GM23338 (cell line): ENCODE results near the gene TSEN2. TPM values are rescaled to one million over a fixed set of nuclear protein-coding genes. Genes with fewer than 3 reads are reported as not detected.

Experiments
- ATAC-seq: fragments of 200-7000 bp; cut with Tn5 transposase; 3 replicates; pipeline ENCODE4 v1.9.1; 2020
- DNase-seq: peaks from one replicate; pipeline ENCODE4 v3.0.0-alpha.2; 2015; ENCODE audit warnings: low spot score
- H2AFZ ChIP-seq: fragments of 200-600 bp; sonication (generic); 2 replicates; pipeline ENCODE4 v1.8.0; 2016; ENCODE audit warnings: antibody characterized with exemption, mild to moderate bottlenecking, moderate library complexity
- H3F3A ChIP-seq: fragments of 200-600 bp; sonication (generic); replicated peaks from 2 replicates; pipeline ENCODE4 v1.8.0; 2017; ENCODE audit warnings: antibody characterized with exemption, mixed run types, low read depth
- H3K27ac ChIP-seq: fragments of 200-600 bp; sonication (generic); 2 replicates; pipeline ENCODE4 v1.6.1; 2016; ENCODE audit warnings: low read depth
- H3K27me3 ChIP-seq: fragments of 200-600 bp; sonication (generic); 2 replicates; pipeline ENCODE4 v1.8.0; 2016; ENCODE audit warnings: mild to moderate bottlenecking, mixed run types, moderate library complexity; ENCODE audit not compliant: insufficient read depth
- H3K36me3 ChIP-seq: fragments of 200-600 bp; sonication (generic); 2 replicates; pipeline ENCODE4 v1.8.0; 2016; ENCODE audit warnings: mild to moderate bottlenecking; ENCODE audit not compliant: insufficient read depth
- H3K4me1 ChIP-seq: fragments of 200-600 bp; sonication (generic); 2 replicates; pipeline ENCODE4 v1.8.0; 2016; ENCODE audit warnings: mild to moderate bottlenecking, moderate library complexity; ENCODE audit not compliant: insufficient read depth
- H3K4me2 ChIP-seq: fragments of 200-600 bp; sonication (generic); 2 replicates; pipeline ENCODE4 v1.7.1; 2017; ENCODE audit warnings: mixed run types
- H3K4me3 ChIP-seq: fragments of 200-600 bp; sonication (generic); 2 replicates; pipeline ENCODE4 v1.6.1; 2016; ENCODE audit warnings: mixed run types
- H3K79me2 ChIP-seq: fragments of 200-600 bp; sonication (generic); replicated peaks from 2 replicates; pipeline ENCODE4 v1.8.0; 2017; ENCODE audit warnings: mild to moderate bottlenecking; ENCODE audit not compliant: insufficient read depth
- H3K9me2 ChIP-seq: fragments of 200-600 bp; sonication (generic); 2 replicates; pipeline ENCODE4 v1.8.0; 2017; ENCODE audit not compliant: insufficient read depth
- H4K20me1 ChIP-seq: fragments of 200-600 bp; sonication (generic); replicated peaks from 2 replicates; pipeline ENCODE4 v1.8.0; 2017; ENCODE audit warnings: mild to moderate bottlenecking; ENCODE audit not compliant: insufficient read depth
- H3K27ac Mint-ChIP-seq: 2 replicates; pipeline ENCODE4 v1.8.0; 2020; ENCODE audit warnings: inconsistent platforms, mild to moderate bottlenecking, moderate library complexity, mixed read lengths
- H3K27me3 Mint-ChIP-seq: 3 replicates; pipeline ENCODE4 v1.8.0; 2022; ENCODE audit warnings: low read depth, mild to moderate bottlenecking, moderate library complexity, mixed read lengths, inconsistent platforms; ENCODE audit not compliant: insufficient read depth, poor library complexity
- H3K36me3 Mint-ChIP-seq: 3 replicates; pipeline ENCODE4 v1.8.0; 2021; ENCODE audit warnings: low read depth, mild to moderate bottlenecking, inconsistent platforms, moderate library complexity, mixed read lengths
- H3K4me1 Mint-ChIP-seq: 3 replicates; pipeline ENCODE4 v1.8.0; 2020; ENCODE audit warnings: mild to moderate bottlenecking, inconsistent platforms, mixed read lengths
- H3K4me3 Mint-ChIP-seq: 3 replicates; pipeline ENCODE4 v1.8.0; 2021; ENCODE audit warnings: moderate library complexity, mild to moderate bottlenecking, inconsistent platforms, mixed read lengths
- H3K9me3 Mint-ChIP-seq: 3 replicates; pipeline ENCODE4 v1.8.0; 2020; ENCODE audit warnings: moderate library complexity, mild to moderate bottlenecking, inconsistent platforms, mixed read lengths
- CREB1 ChIP-seq: fragments of 250-450 bp; sonication (Bioruptor Pico); IDR thresholded peaks from 2 replicates; pipeline ENCODE4 v1.5.0; 2020; ENCODE audit warnings: low read depth, mild to moderate bottlenecking, moderate library complexity
- EZH2 ChIP-seq: fragments of 200-600 bp; sonication (generic); IDR thresholded peaks from one replicate; pipeline ENCODE4 v1.8.0; 2017; ENCODE audit warnings: antibody characterized with exemption, mild to moderate bottlenecking, low read depth; ENCODE audit not compliant: unreplicated experiment
- EZH2phosphoT487 ChIP-seq: fragments of 200-600 bp; sonication (generic); IDR thresholded peaks from one replicate; pipeline ENCODE4 v1.8.1; 2018; ENCODE audit warnings: antibody characterized with exemption; ENCODE audit not compliant: unreplicated experiment
- JUNB ChIP-seq: IDR thresholded peaks from one replicate; pipeline ENCODE4 v1.6.1; 2016; ENCODE audit warnings: antibody characterized with exemption; ENCODE audit not compliant: unreplicated experiment
- NANOG ChIP-seq: IDR thresholded peaks from 2 replicates; pipeline ENCODE4 v1.6.1; 2016; ENCODE audit warnings: antibody characterized with exemption, borderline replicate concordance
- POLR2AphosphoS5 ChIP-seq: IDR thresholded peaks from 2 replicates; pipeline ENCODE4 v1.6.1; 2016; ENCODE audit warnings: antibody characterized with exemption, low read depth
- STAT1 ChIP-seq: IDR thresholded peaks from one replicate; pipeline ENCODE4 v1.6.1; 2016; ENCODE audit warnings: antibody characterized with exemption; ENCODE audit not compliant: unreplicated experiment
- ZNF114 ChIP-seq: fragments of 250-450 bp; sonication (Bioruptor Pico); IDR thresholded peaks from 2 replicates; pipeline ENCODE4 v1.5.0; 2020; ENCODE audit warnings: mild to moderate bottlenecking, moderate library complexity
- ZNF331 ChIP-seq: fragments of 250-450 bp; sonication (Bioruptor Pico); IDR thresholded peaks from 2 replicates; pipeline ENCODE4 v1.5.0; 2020; ENCODE audit warnings: low read depth, mild to moderate bottlenecking, moderate library complexity
- polyA plus RNA-seq: library from polyadenylated mRNA; unstranded; fragments of >200 nt; fragmentation: Nextera tagmentation; extraction: Ambion mirVana; gene quantifications from 2 replicates; pipeline ENCODE4 v1.2.1, GENCODE V29; 2016
- total RNA-seq: library from RNA; depleted of rRNA; stranded (reverse); fragments of >200 nt; shearing (Covaris generic); gene quantifications from 2 replicates; pipeline ENCODE4 v1.2.3, GENCODE V29; 2014
- TF ChIP-seq, protein P1 (sequence below), 2 experiments: fragments of 200-600 bp in 1 of 2; sonication (generic) in 1 of 2; conservative IDR thresholded peaks; 2 replicates each; pipeline versions ENCODE4 v1.5.1 to v1.6.1; 2016 to 2017; ENCODE audit warnings: antibody characterized with exemption in 2 of 2, low read depth in 2 of 2, mild to moderate bottlenecking in 2 of 2, moderate library complexity in 1 of 2
- TF ChIP-seq, protein P2 (sequence below): IDR thresholded peaks from 2 replicates; pipeline ENCODE4 v1.6.1; 2016; ENCODE audit warnings: antibody characterized with exemption
- TF ChIP-seq, protein P3 (sequence below): fragments of 250-450 bp; sonication (Bioruptor Pico); IDR thresholded peaks from 2 replicates; pipeline ENCODE4 v1.5.0; 2020; ENCODE audit warnings: mild to moderate bottlenecking, moderate library complexity
- TF ChIP-seq, protein P4 (sequence below): IDR thresholded peaks from one replicate; pipeline ENCODE4 v1.6.1; 2018; ENCODE audit warnings: antibody characterized with exemption; ENCODE audit not compliant: unreplicated experiment

The TSEN2 gene
- total and polyA plus RNA-seq, 2 experiments from 2014 or later, result 27.7 to 30.0 TPM

DNA sequence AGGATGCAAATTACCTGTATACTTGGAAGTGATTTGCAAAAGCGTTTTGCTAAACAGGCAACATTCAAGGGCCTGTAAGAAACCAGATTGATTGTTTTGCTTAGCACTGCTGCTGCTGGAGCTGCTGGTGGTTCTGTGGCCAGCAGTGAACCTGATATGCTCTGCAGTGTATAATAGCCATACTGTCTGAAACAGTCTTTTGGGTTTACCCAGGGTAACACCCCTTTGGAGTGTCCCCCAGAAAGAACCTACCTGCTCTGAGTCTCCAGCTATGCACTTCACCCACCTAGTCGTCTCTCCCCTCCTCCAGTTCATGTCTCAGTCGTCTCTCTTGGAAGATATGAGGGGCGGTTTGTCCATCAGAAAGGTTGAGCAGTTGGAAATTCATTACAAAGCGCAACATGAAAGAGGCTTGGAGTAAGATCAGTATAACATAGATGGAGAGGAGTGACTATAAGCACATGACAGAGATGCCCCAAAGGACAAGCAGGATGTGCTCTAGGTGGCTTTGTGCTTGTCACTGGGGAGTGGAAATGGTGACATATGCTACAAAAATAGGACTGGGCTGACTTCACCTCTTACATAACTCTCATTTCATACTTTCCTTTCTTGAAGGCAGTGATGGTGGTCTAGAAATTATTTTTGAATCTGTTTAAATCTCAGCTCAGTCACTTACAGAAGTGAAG, 76.4 kb downstream of the TSEN2 start:
- peaks cover 3% of the 10 kb centered on the region; the same call in 1 of the 3 replicates for H3K36me3 Mint-ChIP-seq
- H3K4me2 ChIP-seq, result no peak overlapping the region
- ATAC-seq (no peak), DNase-seq (no peak)
- H3K27ac ChIP-seq, result no peak overlapping the region
- peaks cover 84% of the 10 kb centered on the region for H3K79me2 ChIP-seq
- H3K9me3 Mint-ChIP-seq, result no peaks in the 10 kb centered on the region
- H2AFZ ChIP-seq, result no peak overlapping the region
- no peaks in the 10 kb centered on the region for H3K36me3 ChIP-seq
- no peak overlapping the region for H3K27ac Mint-ChIP-seq
- peaks cover 4% of the 10 kb centered on the region; the same call in 1 of the 2 replicates for H3F3A ChIP-seq
- H3K27me3 Mint-ChIP-seq, result peaks cover 3% of the 10 kb centered on the region
- peaks cover 43% of the 10 kb centered on the region for H3K4me1 Mint-ChIP-seq
- peaks cover 38% of the 10 kb centered on the region for H3K4me1 ChIP-seq
- H3K27me3 ChIP-seq, result peaks cover under 1% of the 10 kb centered on the region; the same call in 1 of the 2 replicates
- H3K4me3 ChIP-seq, result no peak overlapping the region
- no peak for TF ChIP-seq STAT1
- no peak for TF ChIP-seq NANOG
- TF ChIP-seq, protein P1, sequence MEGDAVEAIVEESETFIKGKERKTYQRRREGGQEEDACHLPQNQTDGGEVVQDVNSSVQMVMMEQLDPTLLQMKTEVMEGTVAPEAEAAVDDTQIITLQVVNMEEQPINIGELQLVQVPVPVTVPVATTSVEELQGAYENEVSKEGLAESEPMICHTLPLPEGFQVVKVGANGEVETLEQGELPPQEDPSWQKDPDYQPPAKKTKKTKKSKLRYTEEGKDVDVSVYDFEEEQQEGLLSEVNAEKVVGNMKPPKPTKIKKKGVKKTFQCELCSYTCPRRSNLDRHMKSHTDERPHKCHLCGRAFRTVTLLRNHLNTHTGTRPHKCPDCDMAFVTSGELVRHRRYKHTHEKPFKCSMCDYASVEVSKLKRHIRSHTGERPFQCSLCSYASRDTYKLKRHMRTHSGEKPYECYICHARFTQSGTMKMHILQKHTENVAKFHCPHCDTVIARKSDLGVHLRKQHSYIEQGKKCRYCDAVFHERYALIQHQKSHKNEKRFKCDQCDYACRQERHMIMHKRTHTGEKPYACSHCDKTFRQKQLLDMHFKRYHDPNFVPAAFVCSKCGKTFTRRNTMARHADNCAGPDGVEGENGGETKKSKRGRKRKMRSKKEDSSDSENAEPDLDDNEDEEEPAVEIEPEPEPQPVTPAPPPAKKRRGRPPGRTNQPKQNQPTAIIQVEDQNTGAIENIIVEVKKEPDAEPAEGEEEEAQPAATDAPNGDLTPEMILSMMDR (conservative IDR thresholded peaks at IDR 0.05; ENCODE audit: low read depth in 2 of 2), result no peak
- TF ChIP-seq, protein P2, sequence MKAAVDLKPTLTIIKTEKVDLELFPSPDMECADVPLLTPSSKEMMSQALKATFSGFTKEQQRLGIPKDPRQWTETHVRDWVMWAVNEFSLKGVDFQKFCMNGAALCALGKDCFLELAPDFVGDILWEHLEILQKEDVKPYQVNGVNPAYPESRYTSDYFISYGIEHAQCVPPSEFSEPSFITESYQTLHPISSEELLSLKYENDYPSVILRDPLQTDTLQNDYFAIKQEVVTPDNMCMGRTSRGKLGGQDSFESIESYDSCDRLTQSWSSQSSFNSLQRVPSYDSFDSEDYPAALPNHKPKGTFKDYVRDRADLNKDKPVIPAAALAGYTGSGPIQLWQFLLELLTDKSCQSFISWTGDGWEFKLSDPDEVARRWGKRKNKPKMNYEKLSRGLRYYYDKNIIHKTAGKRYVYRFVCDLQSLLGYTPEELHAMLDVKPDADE, result no peak
- TF ChIP-seq ZNF331 (CRISPR knock-in tag), result no peak
- no peak for TF ChIP-seq EZH2
- TF ChIP-seq CREB1 (CRISPR knock-in tag), result no peak
- no peak for TF ChIP-seq POLR2AphosphoS5
- TF ChIP-seq, protein P3, sequence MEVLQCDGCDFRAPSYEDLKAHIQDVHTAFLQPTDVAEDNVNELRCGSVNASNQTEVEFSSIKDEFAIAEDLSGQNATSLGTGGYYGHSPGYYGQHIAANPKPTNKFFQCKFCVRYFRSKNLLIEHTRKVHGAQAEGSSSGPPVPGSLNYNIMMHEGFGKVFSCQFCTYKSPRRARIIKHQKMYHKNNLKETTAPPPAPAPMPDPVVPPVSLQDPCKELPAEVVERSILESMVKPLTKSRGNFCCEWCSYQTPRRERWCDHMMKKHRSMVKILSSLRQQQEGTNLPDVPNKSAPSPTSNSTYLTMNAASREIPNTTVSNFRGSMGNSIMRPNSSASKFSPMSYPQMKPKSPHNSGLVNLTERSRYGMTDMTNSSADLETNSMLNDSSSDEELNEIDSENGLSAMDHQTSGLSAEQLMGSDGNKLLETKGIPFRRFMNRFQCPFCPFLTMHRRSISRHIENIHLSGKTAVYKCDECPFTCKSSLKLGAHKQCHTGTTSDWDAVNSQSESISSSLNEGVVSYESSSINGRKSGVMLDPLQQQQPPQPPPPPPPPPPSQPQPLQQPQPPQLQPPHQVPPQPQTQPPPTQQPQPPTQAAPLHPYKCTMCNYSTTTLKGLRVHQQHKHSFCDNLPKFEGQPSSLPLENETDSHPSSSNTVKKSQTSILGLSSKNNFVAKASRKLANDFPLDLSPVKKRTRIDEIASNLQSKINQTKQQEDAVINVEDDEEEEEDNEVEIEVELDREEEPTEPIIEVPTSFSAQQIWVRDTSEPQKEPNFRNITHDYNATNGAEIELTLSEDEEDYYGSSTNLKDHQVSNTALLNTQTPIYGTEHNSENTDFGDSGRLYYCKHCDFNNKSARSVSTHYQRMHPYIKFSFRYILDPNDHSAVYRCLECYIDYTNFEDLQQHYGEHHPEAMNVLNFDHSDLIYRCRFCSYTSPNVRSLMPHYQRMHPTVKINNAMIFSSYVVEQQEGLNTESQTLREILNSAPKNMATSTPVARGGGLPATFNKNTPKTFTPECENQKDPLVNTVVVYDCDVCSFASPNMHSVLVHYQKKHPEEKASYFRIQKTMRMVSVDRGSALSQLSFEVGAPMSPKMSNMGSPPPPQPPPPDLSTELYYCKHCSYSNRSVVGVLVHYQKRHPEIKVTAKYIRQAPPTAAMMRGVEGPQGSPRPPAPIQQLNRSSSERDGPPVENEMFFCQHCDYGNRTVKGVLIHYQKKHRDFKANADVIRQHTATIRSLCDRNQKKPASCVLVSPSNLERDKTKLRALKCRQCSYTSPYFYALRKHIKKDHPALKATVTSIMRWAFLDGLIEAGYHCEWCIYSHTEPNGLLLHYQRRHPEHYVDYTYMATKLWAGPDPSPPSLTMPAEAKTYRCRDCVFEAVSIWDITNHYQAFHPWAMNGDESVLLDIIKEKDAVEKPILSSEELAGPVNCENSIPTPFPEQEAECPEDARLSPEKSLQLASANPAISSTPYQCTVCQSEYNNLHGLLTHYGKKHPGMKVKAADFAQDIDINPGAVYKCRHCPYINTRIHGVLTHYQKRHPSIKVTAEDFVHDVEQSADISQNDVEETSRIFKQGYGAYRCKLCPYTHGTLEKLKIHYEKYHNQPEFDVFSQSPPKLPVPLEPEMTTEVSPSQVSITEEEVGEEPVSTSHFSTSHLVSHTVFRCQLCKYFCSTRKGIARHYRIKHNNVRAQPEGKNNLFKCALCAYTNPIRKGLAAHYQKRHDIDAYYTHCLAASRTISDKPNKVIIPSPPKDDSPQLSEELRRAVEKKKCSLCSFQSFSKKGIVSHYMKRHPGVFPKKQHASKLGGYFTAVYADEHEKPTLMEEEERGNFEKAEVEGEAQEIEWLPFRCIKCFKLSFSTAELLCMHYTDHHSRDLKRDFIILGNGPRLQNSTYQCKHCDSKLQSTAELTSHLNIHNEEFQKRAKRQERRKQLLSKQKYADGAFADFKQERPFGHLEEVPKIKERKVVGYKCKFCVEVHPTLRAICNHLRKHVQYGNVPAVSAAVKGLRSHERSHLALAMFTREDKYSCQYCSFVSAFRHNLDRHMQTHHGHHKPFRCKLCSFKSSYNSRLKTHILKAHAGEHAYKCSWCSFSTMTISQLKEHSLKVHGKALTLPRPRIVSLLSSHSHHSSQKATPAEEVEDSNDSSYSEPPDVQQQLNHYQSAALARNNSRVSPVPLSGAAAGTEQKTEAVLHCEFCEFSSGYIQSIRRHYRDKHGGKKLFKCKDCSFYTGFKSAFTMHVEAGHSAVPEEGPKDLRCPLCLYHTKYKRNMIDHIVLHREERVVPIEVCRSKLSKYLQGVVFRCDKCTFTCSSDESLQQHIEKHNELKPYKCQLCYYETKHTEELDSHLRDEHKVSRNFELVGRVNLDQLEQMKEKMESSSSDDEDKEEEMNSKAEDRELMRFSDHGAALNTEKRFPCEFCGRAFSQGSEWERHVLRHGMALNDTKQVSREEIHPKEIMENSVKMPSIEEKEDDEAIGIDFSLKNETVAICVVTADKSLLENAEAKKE (CRISPR knock-in tag), result no peak
- no peak for TF ChIP-seq ZNF114 (CRISPR knock-in tag)
- TF ChIP-seq, protein P4, sequence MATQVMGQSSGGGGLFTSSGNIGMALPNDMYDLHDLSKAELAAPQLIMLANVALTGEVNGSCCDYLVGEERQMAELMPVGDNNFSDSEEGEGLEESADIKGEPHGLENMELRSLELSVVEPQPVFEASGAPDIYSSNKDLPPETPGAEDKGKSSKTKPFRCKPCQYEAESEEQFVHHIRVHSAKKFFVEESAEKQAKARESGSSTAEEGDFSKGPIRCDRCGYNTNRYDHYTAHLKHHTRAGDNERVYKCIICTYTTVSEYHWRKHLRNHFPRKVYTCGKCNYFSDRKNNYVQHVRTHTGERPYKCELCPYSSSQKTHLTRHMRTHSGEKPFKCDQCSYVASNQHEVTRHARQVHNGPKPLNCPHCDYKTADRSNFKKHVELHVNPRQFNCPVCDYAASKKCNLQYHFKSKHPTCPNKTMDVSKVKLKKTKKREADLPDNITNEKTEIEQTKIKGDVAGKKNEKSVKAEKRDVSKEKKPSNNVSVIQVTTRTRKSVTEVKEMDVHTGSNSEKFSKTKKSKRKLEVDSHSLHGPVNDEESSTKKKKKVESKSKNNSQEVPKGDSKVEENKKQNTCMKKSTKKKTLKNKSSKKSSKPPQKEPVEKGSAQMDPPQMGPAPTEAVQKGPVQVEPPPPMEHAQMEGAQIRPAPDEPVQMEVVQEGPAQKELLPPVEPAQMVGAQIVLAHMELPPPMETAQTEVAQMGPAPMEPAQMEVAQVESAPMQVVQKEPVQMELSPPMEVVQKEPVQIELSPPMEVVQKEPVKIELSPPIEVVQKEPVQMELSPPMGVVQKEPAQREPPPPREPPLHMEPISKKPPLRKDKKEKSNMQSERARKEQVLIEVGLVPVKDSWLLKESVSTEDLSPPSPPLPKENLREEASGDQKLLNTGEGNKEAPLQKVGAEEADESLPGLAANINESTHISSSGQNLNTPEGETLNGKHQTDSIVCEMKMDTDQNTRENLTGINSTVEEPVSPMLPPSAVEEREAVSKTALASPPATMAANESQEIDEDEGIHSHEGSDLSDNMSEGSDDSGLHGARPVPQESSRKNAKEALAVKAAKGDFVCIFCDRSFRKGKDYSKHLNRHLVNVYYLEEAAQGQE, result no peak
- TF ChIP-seq EZH2phosphoT487, result no peak
- no peak for TF ChIP-seq JUNB
- H3K9me2 ChIP-seq, result no peaks in the 10 kb centered on the region
- no peak overlapping the region for H3K4me3 Mint-ChIP-seq
- peaks cover 59% of the 10 kb centered on the region for H4K20me1 ChIP-seq
